SK-N-SH (cell line): ENCODE results near the gene FRAS1. TPM values are rescaled to one million over a fixed set of nuclear protein-coding genes. Genes with fewer than 3 reads are reported as not detected.

ENCODE experiments used
- CTCF ChIA-PET: fragments of 300-600, 350-600 bp; formaldehyde crosslinking; extraction: SDS; loops from one replicate; lab custom pipeline; 2021; lab: Yijun Ruan, JAX
- POLR2A ChIA-PET: fragments of 350-600 bp; sonication (Branson Sonifier 250); formaldehyde crosslinking; extraction: SDS; loops from one replicate; lab custom pipeline; 2020; ENCODE audit warnings: antibody characterized with exemption, inconsistent platforms; lab: Yijun Ruan, JAX
- DNase-seq: peaks from one replicate; pipeline ENCODE4 v3.0.0; 2012
- H2AFZ ChIP-seq: fragments of 200-600 bp; sonication (generic); 2 replicates; pipeline ENCODE4 v1.8.1; 2016; ENCODE audit warnings: antibody characterized with exemption, mild to moderate bottlenecking, low read depth
- H3F3A ChIP-seq: fragments of 200-600 bp; sonication (generic); replicated peaks from 2 replicates; pipeline ENCODE3; 2016; ENCODE audit warnings: antibody characterized with exemption, mild to moderate bottlenecking; ENCODE audit not compliant: insufficient read depth
- H3K27ac ChIP-seq, 2 experiments: fragments of 200-500 bp in 1 of 2; fragments of 200-600 bp in 1 of 2; sonication (Bioruptor generic) in 1 of 2; sonication (generic), shearing (Covaris generic) in 1 of 2; 2 replicates each; pipeline versions ENCODE4 v1.5.1 to v1.6.1; 2014 to 2016; ENCODE audit warnings: low read depth in 2 of 2, inconsistent platforms in 1 of 2, low read length in 1 of 2, mild to moderate bottlenecking in 1 of 2, mixed read lengths in 1 of 2
- H3K27me3 ChIP-seq: fragments of 200-600 bp; sonication (generic), shearing (Covaris generic); 2 replicates; pipeline ENCODE4 v1.6.1; 2016; ENCODE audit warnings: mixed run types; ENCODE audit not compliant: insufficient read depth
- H3K36me3 ChIP-seq, 2 experiments: fragments of 200-500 bp in 1 of 2; fragments of 200-600 bp in 1 of 2; sonication (Bioruptor generic) in 1 of 2; sonication (generic) in 1 of 2; replicated peaks in 1 of 2; 2 replicates each; pipeline versions ENCODE3 to v1.5.1; 2014 to 2016; ENCODE audit warnings: low read length in 1 of 2, mild to moderate bottlenecking in 1 of 2; ENCODE audit not compliant: insufficient read depth in 2 of 2, control insufficient read depth in 1 of 2
- H3K4me1 ChIP-seq, 2 experiments: fragments of 200-500 bp in 1 of 2; fragments of 200-600 bp in 1 of 2; sonication (Bioruptor generic) in 1 of 2; sonication (generic), shearing (Covaris generic) in 1 of 2; 2 replicates each; pipeline versions ENCODE4 v1.5.1 to v1.6.1; 2014 to 2016; ENCODE audit warnings: low read depth in 1 of 2, low read length in 1 of 2, mixed run types in 1 of 2; ENCODE audit not compliant: insufficient read depth in 2 of 2, control insufficient read depth in 1 of 2
- H3K4me2 ChIP-seq: fragments of 200-600 bp; sonication (generic), shearing (Covaris generic); 2 replicates; pipeline ENCODE4 v1.6.1; 2017; ENCODE audit warnings: mixed run types
- H3K4me3 ChIP-seq, 2 experiments: fragments of 200-500 bp in 1 of 2; fragments of 200-600 bp in 1 of 2; sonication (Bioruptor generic) in 1 of 2; sonication (generic), shearing (Covaris generic) in 1 of 2; 2 replicates each; pipeline versions ENCODE4 v1.5.1 to v1.8.1; 2014 to 2016; ENCODE audit warnings: low read depth in 2 of 2, inconsistent platforms in 1 of 2, low read length in 1 of 2, mild to moderate bottlenecking in 1 of 2, mixed read lengths in 1 of 2, moderate library complexity in 1 of 2
- H3K79me2 ChIP-seq: fragments of 200-600 bp; sonication (generic); 2 replicates; pipeline ENCODE4 v1.8.1; 2017; ENCODE audit warnings: mild to moderate bottlenecking; ENCODE audit not compliant: insufficient read depth
- H3K9ac ChIP-seq: fragments of 200-600 bp; sonication (generic); 2 replicates; pipeline ENCODE4 v1.6.1; 2017; ENCODE audit warnings: mixed run types
- H3K9me2 ChIP-seq: fragments of 200-600 bp; sonication (generic); 2 replicates; pipeline ENCODE4 v1.6.1; 2017; ENCODE audit warnings: mixed run types
- H3K9me3 ChIP-seq: fragments of 200-600 bp; sonication (generic); 2 replicates; pipeline ENCODE4 v1.6.1; 2017; ENCODE audit warnings: mixed run types, mild to moderate bottlenecking, moderate library complexity
- H4K20me1 ChIP-seq: fragments of 200-600 bp; sonication (generic); 2 replicates; pipeline ENCODE4 v1.6.1; 2017; ENCODE audit warnings: mild to moderate bottlenecking, mixed run types; ENCODE audit not compliant: insufficient read depth
- CHD2 ChIP-seq: fragments of 150-350 bp; IDR thresholded peaks from 2 replicates; pipeline ENCODE4 v1.6.1; 2018; ENCODE audit warnings: low read length; ENCODE audit not compliant: partially characterized antibody
- EP300 ChIP-seq, 2 experiments: IDR thresholded peaks; 2 replicates each; pipeline versions ENCODE4 v1.4.0 to v1.6.1; 2012; ENCODE audit warnings: borderline replicate concordance in 1 of 2, low read depth in 1 of 2, low read length in 1 of 2
- FOSL2 ChIP-seq: IDR thresholded peaks from 2 replicates; pipeline ENCODE4 v1.4.0; 2012; ENCODE audit warnings: low read depth, mild to moderate bottlenecking, moderate library complexity, borderline replicate concordance
- FOXJ3 ChIP-seq: sonication (generic); formaldehyde crosslinking; IDR thresholded peaks from 2 replicates; pipeline ENCODE4 v1.5.1; 2020; ENCODE audit warnings: mild to moderate bottlenecking, missing genetic modification reagents
- FOXM1 ChIP-seq: IDR thresholded peaks from 2 replicates; pipeline ENCODE4 v1.4.0; 2012; ENCODE audit warnings: low read depth, mild to moderate bottlenecking
- GATA2 ChIP-seq: sonication (generic); formaldehyde crosslinking; IDR thresholded peaks from 2 replicates; pipeline ENCODE4 v1.5.0; 2020; ENCODE audit warnings: mild to moderate bottlenecking, missing genetic modification reagents
- JUND ChIP-seq: IDR thresholded peaks from 2 replicates; pipeline ENCODE4 v1.4.0; 2012
- MEF2A ChIP-seq: IDR thresholded peaks from 2 replicates; pipeline ENCODE4 v1.4.0; 2012; ENCODE audit warnings: low read depth, borderline replicate concordance
- MXI1 ChIP-seq: IDR thresholded peaks from 2 replicates; pipeline ENCODE4 v1.6.1; 2012; ENCODE audit warnings: mild to moderate bottlenecking, low read depth, low read length, improper control_type of control experiment
- NFIC ChIP-seq: IDR thresholded peaks from 2 replicates; pipeline ENCODE4 v1.4.0; 2012; ENCODE audit warnings: borderline replicate concordance
- PBX3 ChIP-seq: IDR thresholded peaks from 2 replicates; pipeline ENCODE4; 2012
- POLR2AphosphoS5 ChIP-seq: IDR thresholded peaks from 2 replicates; pipeline ENCODE4 v1.6.1; 2012; ENCODE audit warnings: low read depth, low read length
- RXRA ChIP-seq: IDR thresholded peaks from 2 replicates; pipeline ENCODE4 v1.4.0; 2012; ENCODE audit warnings: low read depth, mild to moderate bottlenecking, borderline replicate concordance
- SIN3A ChIP-seq: IDR thresholded peaks from 2 replicates; pipeline ENCODE4 v1.6.1; 2012; ENCODE audit warnings: low read depth, mild to moderate bottlenecking, low read length, moderate library complexity, borderline replicate concordance
- TCF12 ChIP-seq: IDR thresholded peaks from 2 replicates; pipeline ENCODE4 v1.4.0; 2012
- TEAD4 ChIP-seq: IDR thresholded peaks from 2 replicates; pipeline ENCODE4 v1.4.0; 2012; ENCODE audit warnings: mild to moderate bottlenecking, borderline replicate concordance; ENCODE audit not compliant: insufficient read depth
- USF2 ChIP-seq: fragments of 150-350 bp; IDR thresholded peaks from 2 replicates; pipeline ENCODE4 v1.6.1; 2017; ENCODE audit warnings: antibody characterized with exemption, low read length, low read depth, borderline replicate concordance
- WGBS: methylation state at CpG from one replicate; pipeline ENCODE4 v1.1.6; 2017; ENCODE audit warnings: low lambda C conversion rate; 5-methylcytosine and 5-hydroxymethylcytosine counted together
- polyA plus RNA-seq, 3 experiments: library from polyadenylated mRNA; depleted of rRNA; stranded (reverse); fragments of >200 nt; gene quantifications; 2 replicates each; pipeline ENCODE4 v1.2.3, GENCODE V29; 2012

The FRAS1 gene
- polyA plus RNA-seq, 1 of the 3 experiments (the other 2 are of a cell fraction): 8.3 TPM

- Histone ChIP-seq H3K9me3 (no peaks in the 10 kb centered on the region), H3K4me3 (no peak overlapping the region), H3F3A (peaks cover 16% of the 10 kb centered on the region), H3K9me2 (no peaks in the 10 kb centered on the region), H3K4me2 (no peak overlapping the region), H2AFZ (no peak overlapping the region), H3K4me1 (peaks cover 3 to 22% of the 10 kb centered on the region in 2 experiments), H3K27me3 (no peaks in the 10 kb centered on the region), H3K36me3 (no peaks in the 10 kb centered on the region), H3K9ac (no peak overlapping the region), H4K20me1 (no peaks in the 10 kb centered on the region), H3K27ac (peak overlapping the region; percentile 51 to 67; a peak in 2 of 4 replicates), H3K79me2 (no peaks in the 10 kb centered on the region)
- no peak for DNase-seq
- POLR2A ChIA-PET: no interaction called here
- TF ChIP-seq FOXM1 (no peak), GATA2 (no peak), SIN3A (no peak), RXRA (no peak), TEAD4 (no peak), CHD2 (no peak)
- 54% methylated on average over 4 of the region's 4 CpGs for WGBS
- CTCF ChIA-PET: interaction anchor here (1.4 kb wide), 1 partner anchor 11 kb away, joined by 3 read pairs; the partner anchor contains the start of gene ANXA3
Observed at GRCh38 chr4:78562687-78563086, 505.6 kb downstream of the FRAS1 start.

- Histone ChIP-seq H3K4me3 (no peak overlapping the region), H3K27me3 (no peaks in the 10 kb centered on the region), H3K9ac (no peak overlapping the region), H3F3A (peaks cover 22% of the 10 kb centered on the region), H3K4me1 (peaks cover 2 to 25% of the 10 kb centered on the region in 2 experiments), H3K9me2 (no peaks in the 10 kb centered on the region), H2AFZ (no peak overlapping the region), H3K36me3 (no peaks in the 10 kb centered on the region), H3K79me2 (no peaks in the 10 kb centered on the region), H3K27ac (no peak overlapping the region; a peak in 1 of 4 replicates), H3K4me2 (no peak overlapping the region), H4K20me1 (no peaks in the 10 kb centered on the region), H3K9me3 (no peaks in the 10 kb centered on the region)
- ChIA-PET CTCF (interaction anchor here (0.5 kb wide), 1 partner anchor 1213 kb away, joined by 3 read pairs; no protein-coding TSS in a partner anchor), POLR2A (no interaction called here)
- 89% methylated on average over 2 of the region's 2 CpGs for WGBS
- no peak for DNase-seq
- 0 out of 2 replicates have a peak, but pooled peaks have one; percentile 17 for TF ChIP-seq RXRA
- peak in 1 of 2 experiments; percentile 45; a peak in 1 of 4 replicates for TF ChIP-seq EP300 (IDR thresholded peaks at IDR 0.05; ENCODE audit: borderline replicate concordance in 1 of 2, low read depth in 1 of 2, low read length in 1 of 2)
- TF ChIP-seq GATA2: no peak
- no peak for TF ChIP-seq POLR2AphosphoS5
- TF ChIP-seq MXI1: no peak
- no peak for TF ChIP-seq FOXJ3 (CRISPR knock-in tag)
- peak; percentile 88 for TF ChIP-seq PBX3
- peak; percentile 48; the same call in 1 of the 2 replicates for TF ChIP-seq TCF12
- peak; percentile 31; the same call in 1 of the 2 replicates for TF ChIP-seq JUND
- peak; percentile 10; the same call in 1 of the 2 replicates for TF ChIP-seq FOSL2
- no peak for TF ChIP-seq NFIC
- no peak for TF ChIP-seq USF2
- 0 out of 2 replicates have a peak, but pooled peaks have one; percentile 35 for TF ChIP-seq MEF2A
Observed at GRCh38 chr4:78565971-78566372, 508.8 kb downstream of the FRAS1 start.
